ENCODE measurements around the gene CCDC120.

- TF ChIP-seq CTCF (IDR thresholded peaks at IDR 0.05) (no peak), POLR2AphosphoS5 (IDR thresholded peaks at IDR 0.05) (no peak), POLR2A (IDR thresholded peaks at IDR 0.05) (no peak), EP300 (IDR thresholded peaks at IDR 0.05) (no peak)
These were observed 57.3 kb downstream of the CCDC120 start for GRCh38 chrX:49116076-49116475.

Data from suprapubic skin (tissue), 4 donors.